Measurements from ENCODE around the gene CD300LD.

Gene CD300LD

GRCh38 chr17:74543406-74543805 lies 48.7 kb downstream of the CD300LD start:
- no peak for DNase-seq

GRCh38 chr17:74542727-74543383 lies 49.2 kb downstream of the CD300LD start:
- no peak for DNase-seq

- no peak for DNase-seq
Observed at GRCh38 chr17:74542166-74542565, 49.9 kb downstream of the CD300LD start.

- no peak for DNase-seq
Observed at GRCh38 chr17:74541176-74542111, 50.6 kb downstream of the CD300LD start.

GRCh38 chr17:74539281-74539820 lies 52.7 kb downstream of the CD300LD start:
- no peak for DNase-seq

- DNase-seq: no peak
Observed at GRCh38 chr17:74536890-74537289, 55.2 kb downstream of the CD300LD start.

- no peak for DNase-seq
Observed at GRCh38 chr17:74532115-74532514, 60.0 kb downstream of the CD300LD start.

- no peak for DNase-seq
Observed at GRCh38 chr17:74531231-74531761, 60.8 kb downstream of the CD300LD start, which contains the start of gene CD300LB. Gene CD300LB (minus strand): TSS chr17:74531475. CDS start chr17:74531350, 125 bp downstream.

- DNase-seq: no peak
Observed at GRCh38 chr17:74530831-74531150, 61.3 kb downstream of the CD300LD start.
